NCI-H128 (cell line): ENCODE measurements around the gene CTSD.

Experiments
- DNase-seq: peaks from one replicate; lab custom pipeline; 2025; ENCODE audit not compliant: unreplicated experiment; lab: John Stamatoyannopoulos, UW

Gene CTSD

DNA sequence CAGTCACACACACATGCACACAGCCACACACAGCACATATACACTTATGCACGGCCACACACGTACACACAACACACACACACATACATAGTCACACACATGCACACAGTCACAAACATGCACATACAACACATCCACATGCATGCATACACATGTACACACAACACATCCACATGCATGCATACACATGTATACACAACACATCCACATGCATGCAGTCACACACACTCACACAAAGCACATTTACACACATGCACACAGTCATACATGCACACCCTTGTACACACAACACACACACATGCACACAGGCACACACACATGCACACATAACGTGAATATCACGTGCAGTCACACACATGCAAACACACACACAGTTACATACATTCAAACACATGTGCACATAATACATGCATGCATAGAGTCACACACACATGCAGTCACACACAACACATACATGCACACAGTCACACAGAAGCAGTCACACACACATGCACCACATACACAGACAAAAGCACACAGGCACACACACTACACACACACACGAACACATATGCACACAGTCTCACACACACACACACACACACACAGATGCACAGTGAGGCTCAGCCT lies 32.2 kb downstream of the CTSD start:
- no peak for DNase-seq

DNA sequence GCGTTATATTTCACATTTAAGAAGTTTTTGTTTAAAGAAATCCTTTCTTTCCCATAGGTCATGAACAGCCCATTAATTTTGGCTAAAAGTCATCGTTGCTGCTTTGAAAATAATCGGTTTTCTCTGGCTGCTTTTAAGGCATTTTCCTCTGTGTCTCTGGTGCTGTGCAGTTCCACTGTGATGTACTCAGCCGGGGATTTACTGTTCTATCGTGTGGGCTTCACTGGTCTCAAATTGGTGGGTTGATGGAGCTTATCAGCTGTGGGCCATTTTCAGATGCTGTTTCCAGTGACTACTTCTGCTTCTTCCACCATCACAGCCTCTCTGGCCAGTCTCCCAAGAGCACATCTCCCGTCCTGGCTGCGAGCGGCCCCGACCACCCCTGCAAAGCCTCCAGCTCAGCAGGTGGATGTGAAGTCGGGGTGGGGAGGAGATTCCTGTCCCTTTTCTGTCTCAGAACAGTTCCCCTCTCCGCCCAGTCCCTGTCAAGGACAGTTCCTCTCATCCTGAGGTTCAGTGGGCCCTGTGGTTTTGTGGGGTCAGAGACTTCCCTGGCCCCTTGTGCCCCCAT lies 33.6 kb downstream of the CTSD start:
- DNase-seq: no peak

DNA sequence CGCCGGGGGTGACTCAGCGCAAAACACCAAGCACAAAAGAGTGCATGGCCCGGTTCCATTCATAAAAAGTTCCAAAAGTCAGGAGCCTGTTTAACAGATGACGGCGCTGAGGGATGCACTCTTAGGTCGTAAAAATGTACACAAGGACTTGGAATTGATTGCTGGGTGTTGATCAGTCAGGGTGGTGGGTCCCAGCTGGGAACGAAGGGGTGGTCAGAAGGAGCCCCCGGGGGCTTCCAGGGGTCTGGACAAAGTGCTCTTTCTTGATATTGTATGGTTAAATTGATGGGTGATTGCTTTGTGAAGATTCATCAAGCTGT lies 34.1 kb downstream of the CTSD start:
- DNase-seq: no peak

DNA sequence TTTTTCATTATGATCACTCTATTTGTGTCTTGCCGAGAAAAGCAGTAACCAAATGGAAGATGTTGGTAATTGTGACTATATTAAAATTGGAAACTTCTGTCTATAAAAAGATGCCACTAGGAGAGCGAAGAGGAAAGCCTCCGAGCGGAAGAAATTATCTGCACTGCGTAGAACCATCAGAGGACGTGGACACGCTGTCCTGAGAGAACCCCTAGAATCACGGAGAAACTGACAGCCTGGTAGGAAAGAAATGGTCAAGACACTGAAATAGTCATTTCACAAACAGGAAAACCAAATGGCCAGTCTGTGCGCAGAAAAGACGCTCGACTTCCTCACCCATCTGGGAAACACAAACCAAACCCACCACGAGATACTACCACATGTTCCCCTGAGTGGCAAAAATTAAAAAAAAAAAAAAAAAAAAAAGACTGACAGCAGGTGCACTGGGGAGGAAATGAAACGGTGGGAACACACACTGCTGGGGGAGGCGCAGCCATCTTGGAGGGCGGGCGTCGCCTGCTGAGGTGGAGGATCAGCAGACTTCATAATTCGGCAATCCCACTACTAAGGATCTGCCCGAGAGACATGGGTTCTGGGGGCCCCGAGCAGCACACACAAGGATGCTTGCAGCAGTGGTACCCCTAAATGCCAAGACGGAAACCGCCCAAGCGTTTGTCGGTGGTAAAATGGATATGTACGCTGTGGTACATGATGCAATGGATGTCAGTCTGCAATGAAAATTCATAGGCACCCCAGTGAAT lies 34.6 kb downstream of the CTSD start:
- DNase-seq: no peak

DNA sequence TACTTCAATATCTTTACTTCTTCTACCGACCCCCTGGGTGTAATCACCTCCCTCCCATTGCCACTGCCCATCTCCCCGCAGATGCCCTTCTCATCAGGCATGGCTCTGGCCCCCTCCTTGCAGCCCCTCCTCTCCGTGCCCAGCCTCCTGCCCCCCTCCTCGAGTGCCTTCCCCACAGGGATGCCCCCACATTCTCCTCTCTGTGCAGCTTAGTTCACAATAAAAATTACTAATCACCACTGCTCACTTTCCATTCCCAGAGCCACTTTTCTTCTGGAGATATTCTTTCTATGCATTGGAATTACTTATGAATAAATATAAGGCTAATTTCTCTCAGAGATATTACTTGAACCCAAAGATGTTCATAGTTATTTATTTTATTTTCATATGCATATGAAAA lies 35.4 kb downstream of the CTSD start:
- DNase-seq: no peak

DNA sequence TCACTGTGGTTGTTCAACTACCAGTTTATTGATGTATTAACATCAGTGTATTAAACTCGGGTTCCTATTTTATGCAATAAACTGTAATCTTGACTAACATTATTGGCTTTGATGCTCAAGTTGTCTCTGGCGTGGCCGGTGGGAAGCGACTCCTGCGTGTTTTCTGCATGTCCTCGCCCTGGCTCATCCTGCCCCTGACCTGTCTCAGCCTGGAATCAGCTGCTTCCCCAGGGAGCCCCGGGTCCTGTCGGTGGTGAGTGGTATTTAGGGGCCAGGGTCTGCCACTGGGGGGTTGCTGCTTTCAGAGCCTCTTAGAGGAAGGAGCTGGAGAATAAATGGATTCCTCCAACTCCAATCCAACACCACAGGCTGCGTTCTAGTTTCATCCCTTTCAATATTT lies 35.9 kb downstream of the CTSD start:
- no peak for DNase-seq

DNA sequence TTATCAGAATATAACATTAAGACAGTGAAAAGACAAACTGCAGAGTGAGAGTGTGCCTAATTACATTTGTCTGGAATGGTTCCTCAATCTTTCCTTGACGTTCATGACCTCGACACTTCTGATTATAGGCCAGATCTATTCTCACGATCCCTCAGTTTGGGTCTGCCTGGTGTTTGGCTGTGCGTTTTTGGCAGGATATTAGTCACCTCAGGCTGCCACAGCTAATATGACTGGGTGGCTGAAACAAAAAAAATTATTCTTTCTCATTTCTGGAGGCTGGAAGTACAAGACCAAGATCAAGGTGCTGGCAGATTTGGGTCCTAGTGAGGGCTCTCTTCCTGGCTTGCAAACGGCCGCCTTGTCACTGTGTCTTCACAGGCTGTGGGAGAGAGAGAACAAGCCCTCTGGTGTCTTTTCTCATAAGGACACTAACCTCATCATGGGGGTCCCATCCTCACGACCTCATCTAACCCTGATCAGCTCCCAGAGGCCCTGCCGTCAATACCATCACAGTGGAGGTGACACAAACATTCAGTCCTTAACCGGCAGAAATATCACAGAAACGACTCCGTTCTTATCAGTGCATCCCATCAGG lies 36.5 kb downstream of the CTSD start:
- DNase-seq: no peak

DNA sequence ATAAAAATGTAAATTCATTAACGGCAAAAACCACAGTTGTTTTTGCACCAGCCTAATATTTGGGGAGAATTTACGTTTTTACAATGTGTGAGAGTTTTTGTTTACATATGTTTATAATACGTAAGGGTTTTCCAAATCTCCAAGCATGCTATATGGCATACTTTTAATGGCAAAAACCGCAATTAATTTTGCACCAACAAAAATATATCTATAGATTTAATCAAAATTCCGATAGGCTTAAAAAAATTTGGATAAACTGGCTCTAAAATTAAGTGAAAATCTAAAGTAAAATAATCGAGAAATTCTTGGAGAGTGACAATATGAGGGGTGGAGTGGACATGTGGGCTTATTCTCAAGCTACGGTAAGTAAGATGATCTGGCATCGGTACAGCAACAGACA lies 43.9 kb downstream of the CTSD start:
- no peak for DNase-seq

DNA sequence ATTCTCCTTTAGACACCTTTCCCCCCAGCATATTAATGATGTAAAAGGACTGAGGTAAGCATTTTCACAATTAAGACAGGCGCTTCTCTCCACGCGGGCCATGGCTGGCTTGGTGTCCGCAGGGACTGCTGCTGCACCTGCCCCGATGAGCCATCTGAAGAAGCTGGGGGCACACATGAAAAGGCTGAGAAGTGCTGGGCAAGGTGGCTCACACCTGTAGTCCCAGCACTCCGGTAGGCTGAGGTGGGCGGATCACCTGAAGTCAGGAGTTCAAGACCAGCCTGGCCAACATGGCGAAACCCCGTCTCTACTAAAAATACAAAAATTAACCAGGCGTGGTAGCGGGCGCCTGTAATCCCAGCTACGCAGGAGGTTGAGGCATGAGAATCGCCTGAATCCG lies 45.4 kb downstream of the CTSD start:
- no peak for DNase-seq

DNA sequence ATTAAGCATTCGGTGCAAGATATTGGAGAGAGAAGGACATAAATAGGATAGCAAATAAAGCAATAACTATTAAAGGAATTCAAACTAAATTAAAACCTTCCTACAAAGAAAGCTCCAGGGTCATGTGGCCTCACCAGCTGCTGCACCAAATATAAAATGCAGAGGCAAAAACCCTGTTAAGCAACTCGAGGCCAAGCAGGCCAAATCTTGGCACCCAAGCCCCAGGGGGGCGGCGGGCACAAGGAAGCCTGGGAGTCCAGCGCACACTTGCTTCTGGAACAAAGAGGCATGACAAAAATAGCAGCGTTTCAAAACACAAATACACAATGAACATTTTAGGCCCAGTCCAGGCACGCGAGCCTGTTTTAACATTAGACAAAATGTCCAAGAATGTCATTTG lies 46.0 kb downstream of the CTSD start:
- no peak for DNase-seq

DNA sequence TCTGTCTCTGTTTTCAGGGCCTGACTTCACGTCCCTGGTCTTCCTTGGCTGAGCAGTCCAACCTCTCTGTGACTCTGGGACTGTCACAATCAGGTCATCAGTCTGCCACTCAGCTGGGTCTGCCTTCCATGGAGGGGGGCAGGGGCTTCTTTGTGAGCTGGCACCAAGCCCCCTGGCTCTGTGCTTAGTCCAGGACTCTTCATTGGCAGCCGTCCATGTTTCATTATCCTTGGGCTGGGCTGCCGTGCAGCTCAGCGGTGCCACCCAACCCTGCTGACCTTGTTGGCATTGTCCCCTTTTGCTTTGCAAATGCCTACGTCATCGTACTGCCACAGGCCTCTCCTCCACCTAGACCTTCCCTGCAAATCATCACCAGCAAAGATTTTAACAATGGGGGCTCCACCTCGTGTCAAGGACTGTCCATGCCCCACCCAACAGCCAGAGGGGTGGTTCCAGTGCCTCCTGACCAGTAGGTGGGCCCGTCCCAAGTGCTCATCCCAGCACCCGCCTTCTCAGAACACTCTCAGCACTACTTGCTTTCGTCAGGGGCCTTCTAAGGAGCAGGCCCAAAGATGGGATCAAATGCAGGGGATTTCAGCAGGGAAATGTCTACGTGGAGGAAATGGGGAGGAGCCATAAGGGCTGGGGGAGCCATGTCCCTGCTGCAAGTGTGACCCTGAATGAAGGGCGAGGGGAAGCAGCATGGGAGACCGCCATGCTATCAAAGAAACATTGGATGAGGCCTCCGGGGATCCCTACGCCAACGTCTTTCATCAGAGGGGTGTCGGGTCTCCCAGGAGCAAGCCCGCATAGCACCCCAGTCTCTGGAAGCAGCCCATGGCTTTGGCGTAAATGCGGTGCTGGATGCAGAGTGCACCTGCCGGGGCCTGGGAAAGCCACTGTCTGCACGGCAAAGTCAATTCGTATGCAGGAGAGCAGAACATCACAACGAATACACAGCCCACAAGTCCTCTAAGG lies 48.5 kb downstream of the CTSD start:
- no peak for DNase-seq

DNA sequence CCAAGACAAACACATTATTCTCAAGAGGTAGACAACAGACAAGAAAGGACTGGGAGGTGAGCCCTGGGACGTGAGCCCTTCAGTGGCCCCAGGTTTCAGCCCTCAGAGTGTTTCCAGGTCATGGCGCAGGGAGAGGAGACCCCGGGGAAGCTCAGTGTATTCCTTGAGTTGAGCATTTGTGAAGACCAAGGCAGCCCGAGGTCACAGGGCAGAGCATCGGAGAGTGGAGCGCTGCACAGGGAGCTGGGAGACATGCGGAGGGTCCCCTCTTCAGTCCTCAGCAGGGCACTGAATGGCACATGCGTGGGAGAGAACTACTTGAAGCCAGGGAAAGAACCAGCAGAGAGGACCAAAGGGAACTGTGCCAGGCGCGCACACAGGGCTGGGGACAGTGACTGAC lies 55.0 kb downstream of the CTSD start:
- no peak for DNase-seq

DNA sequence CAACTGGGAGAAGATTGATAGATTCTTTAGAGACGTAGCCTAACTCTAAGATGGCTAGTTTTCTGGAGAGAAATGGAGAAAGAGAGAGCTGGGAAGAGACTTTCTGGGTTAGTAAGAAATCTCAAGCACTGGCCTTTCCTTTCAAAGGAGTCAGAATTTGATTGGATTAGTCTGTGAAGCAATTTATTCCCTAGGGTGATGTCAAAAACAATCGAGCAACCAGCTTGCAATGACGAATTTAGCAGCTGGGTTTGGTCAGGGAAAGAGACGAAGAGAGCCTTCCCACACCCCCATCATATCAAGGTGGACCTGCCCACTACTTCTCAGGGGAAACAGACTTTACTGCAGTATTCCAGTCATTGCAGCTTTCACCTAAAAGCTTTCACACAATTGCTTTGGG lies 56.0 kb downstream of the CTSD start:
- DNase-seq: no peak

DNA sequence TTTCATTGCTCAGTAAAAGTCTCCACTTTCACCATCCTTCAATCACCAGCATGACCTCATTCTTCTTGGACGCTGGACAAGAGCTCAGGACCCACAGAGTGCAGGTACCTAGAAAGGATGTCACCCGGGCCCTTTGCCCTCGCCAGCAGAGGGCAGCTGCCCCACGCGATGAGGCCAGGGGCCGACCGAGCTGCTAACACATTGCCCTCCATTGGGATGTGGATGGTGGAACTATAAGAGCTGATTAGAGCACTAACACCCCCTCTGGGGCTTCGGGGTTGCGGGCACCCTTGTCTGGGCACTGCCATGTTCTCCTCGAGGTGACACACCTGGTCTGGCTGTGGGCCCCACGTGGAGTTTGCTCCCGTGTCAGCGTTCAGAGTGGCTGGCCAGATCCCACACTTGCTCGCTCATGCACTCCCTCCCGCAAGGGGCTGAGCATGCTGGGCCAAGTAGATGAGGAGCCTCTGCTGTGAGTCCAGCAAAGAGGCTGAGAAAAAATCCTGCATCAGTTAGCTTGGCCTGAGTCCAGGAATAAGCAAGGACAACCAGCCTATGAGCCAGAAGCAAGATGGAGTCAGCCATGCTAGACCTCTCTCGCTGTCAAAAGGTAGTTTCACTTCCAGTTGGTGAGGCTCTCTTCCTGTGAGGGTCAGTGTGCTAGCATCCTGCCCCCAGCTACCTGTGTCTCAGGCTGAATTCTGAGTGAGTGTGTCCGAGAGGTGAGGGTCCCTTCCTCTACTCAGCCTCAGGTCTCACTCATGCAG lies 56.9 kb downstream of the CTSD start:
- no peak for DNase-seq

DNA sequence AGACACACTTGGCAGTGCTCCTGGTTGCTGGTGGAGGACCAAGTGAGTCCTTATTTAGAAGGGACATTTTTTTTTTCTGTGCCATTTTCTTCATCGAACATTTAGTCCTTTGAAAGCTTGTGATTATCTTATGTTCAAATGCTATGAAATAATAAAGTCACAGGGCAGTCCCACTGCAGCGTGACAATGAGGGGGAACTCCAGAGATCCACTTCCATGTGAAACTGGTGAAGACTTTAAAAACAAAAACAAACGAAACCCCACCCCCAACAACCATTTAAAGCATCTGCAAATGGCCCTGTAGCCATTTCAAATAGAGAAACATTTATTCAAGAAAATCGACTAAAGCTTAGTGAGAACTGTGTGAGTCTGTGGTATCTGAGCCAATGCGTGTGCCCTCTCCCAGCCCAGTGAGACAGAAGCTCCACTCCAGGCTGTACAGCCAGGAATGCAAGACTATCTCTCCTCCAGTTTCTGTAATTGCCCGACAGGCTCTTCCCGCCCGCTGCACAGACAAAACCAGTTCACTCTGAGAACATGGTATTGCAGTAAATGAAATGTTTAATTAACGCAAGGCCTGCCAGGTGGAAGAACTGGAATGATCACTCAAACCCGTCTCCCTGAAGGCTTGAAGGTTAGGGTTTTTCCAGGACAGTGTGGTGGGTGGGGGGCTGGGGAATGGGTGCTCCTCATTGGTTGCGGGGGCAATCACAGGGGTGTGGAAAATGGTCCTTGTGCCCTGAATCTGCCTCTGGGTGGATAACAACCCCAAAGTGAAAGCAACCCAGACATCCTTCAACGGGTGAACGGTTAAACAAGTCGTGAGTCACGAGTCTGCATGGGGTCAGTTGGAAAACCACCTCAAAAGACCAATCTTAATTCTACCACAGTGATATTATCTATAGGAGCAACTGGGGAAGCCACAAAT lies 58.3 kb downstream of the CTSD start:
- DNase-seq: no peak

DNA sequence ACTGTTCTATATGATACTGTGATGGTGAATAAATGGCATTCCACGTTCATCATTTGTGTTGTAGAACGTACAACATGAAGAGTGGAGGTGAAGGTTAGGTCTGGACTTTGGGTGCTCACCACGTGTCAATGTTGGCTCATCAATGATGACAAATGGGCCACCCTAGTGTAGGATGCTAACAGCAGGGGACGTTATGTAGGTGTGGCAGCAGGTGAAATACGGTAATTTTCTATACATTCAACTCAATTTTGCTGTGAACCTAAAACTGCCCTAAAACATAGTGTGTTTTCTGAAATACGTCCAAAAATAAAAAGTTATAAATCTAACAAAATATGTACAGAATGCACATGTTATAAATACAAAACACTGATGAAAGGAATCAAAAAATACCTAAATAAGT lies 60.6 kb downstream of the CTSD start:
- DNase-seq: no peak
